ENCODE results near the gene ELFN1.

ELFN1 gene

GRCh38 chr7:1664711-1665548 lies 5.1 kb upstream of the ELFN1 start:
- DNase-seq: peak; percentile 41 to 51

- no peak for DNase-seq
Observed at GRCh38 chr7:1665549-1666316, 4.3 kb upstream of the ELFN1 start.

GRCh38 chr7:1666317-1666822 lies 3.7 kb upstream of the ELFN1 start:
- DNase-seq: no peak

- DNase-seq: no peak
Observed at GRCh38 chr7:1666823-1667565, 3.1 kb upstream of the ELFN1 start.

GRCh38 chr7:1667566-1668395 lies 2.3 kb upstream of the ELFN1 start:
- DNase-seq: no peak

- DNase-seq: no peak
Observed at GRCh38 chr7:1668396-1669063, 1.5 kb upstream of the ELFN1 start.

GRCh38 chr7:1669064-1669951 lies 769 bp upstream of the ELFN1 start:
- no peak for DNase-seq

GRCh38 chr7:1670894-1671593 lies 967 bp downstream of the ELFN1 start:
- no peak for DNase-seq

GRCh38 chr7:1671594-1672451 lies 1.7 kb downstream of the ELFN1 start:
- DNase-seq: no peak

GRCh38 chr7:1672851-1673486 lies 2.9 kb downstream of the ELFN1 start:
- no peak for DNase-seq

- DNase-seq: no peak
Observed at GRCh38 chr7:1673581-1674118, 3.6 kb downstream of the ELFN1 start.

GRCh38 chr7:1674161-1675035 lies 4.3 kb downstream of the ELFN1 start:
- no peak for DNase-seq

- DNase-seq: no peak
Observed at GRCh38 chr7:1675036-1675671, 5.1 kb downstream of the ELFN1 start.

GRCh38 chr7:1675673-1676549 lies 5.8 kb downstream of the ELFN1 start:
- DNase-seq: no peak

GRCh38 chr7:1676550-1677078 lies 6.5 kb downstream of the ELFN1 start:
- DNase-seq: no peak

Measured in activated CD4-positive, alpha-beta T cell treated with anti-CD3 and anti-CD28 coated beads, Interleukin-2, amount 50 U/mL, for 4 hours (primary cell).